Peyer's patch (tissue), 4 donors: ENCODE results near the gene HLX. TPM values are rescaled to one million over a fixed set of nuclear protein-coding genes. Genes with fewer than 3 reads are reported as not detected.

Source experiments
- DNase-seq, 3 donors: peaks; one replicate each; pipeline ENCODE4 v3.0.0-alpha.2; 2017 to 2019
- H3K27ac ChIP-seq, 4 donors: fragments of 200-600 bp; sonication (generic); one replicate each; pipeline ENCODE4 v1.5.1; 2016 to 2019
- H3K27me3 ChIP-seq, 2 donors: fragments of 200-600 bp; sonication (generic); one replicate each; pipeline ENCODE4 v1.5.1; 2019
- H3K36me3 ChIP-seq, 3 donors: fragments of 200-600 bp; sonication (generic); one replicate each; pipeline ENCODE4 v1.5.1; 2016 to 2019
- H3K4me1 ChIP-seq, 4 donors: fragments of 200-600 bp; sonication (generic); one replicate each; pipeline ENCODE4 v1.5.1; 2016 to 2019
- H3K4me3 ChIP-seq, 4 donors: fragments of 200-600 bp; sonication (generic); 1 replicate in 3 of 4; 2 replicates in 1 of 4; pipeline ENCODE4 v1.5.1; 2016 to 2019; ENCODE audit warnings: mild to moderate bottlenecking in 1 of 4
- H3K9me3 ChIP-seq, 4 donors: fragments of 200-600 bp; sonication (generic); one replicate each; pipeline ENCODE4 v1.5.1; 2016 to 2019; ENCODE audit warnings: mild to moderate bottlenecking in 1 of 4
- POLR2A ChIP-seq, 2 donors: fragments of 450-650 bp; IDR thresholded peaks; one replicate each; pipeline ENCODE4 v1.5.1; 2017; ENCODE audit warnings: antibody characterized with exemption in 2 of 2, mild to moderate bottlenecking in 2 of 2, moderate library complexity in 2 of 2
- total RNA-seq, 4 donors: library from RNA; depleted of rRNA; stranded (reverse); fragments of >200 nt; gene quantifications; one replicate each; pipeline ENCODE4 v1.1.0, GENCODE V29; 2016
- TF ChIP-seq, protein P1 (sequence below), 6 experiments: fragments of 450-650 bp in 4 of 6; fragments of 200-600 bp in 2 of 6; sonication (generic) in 1 of 6; IDR thresholded peaks; one replicate each; pipeline ENCODE4 v1.5.1; 2017 to 2019; ENCODE audit warnings: antibody characterized with exemption in 6 of 6, mild to moderate bottlenecking in 3 of 6, moderate library complexity in 1 of 6

The HLX gene
- total RNA-seq, 4 donors from 2014 or later, result 4.0 to 18.2 (median 8.4) TPM

DNA sequence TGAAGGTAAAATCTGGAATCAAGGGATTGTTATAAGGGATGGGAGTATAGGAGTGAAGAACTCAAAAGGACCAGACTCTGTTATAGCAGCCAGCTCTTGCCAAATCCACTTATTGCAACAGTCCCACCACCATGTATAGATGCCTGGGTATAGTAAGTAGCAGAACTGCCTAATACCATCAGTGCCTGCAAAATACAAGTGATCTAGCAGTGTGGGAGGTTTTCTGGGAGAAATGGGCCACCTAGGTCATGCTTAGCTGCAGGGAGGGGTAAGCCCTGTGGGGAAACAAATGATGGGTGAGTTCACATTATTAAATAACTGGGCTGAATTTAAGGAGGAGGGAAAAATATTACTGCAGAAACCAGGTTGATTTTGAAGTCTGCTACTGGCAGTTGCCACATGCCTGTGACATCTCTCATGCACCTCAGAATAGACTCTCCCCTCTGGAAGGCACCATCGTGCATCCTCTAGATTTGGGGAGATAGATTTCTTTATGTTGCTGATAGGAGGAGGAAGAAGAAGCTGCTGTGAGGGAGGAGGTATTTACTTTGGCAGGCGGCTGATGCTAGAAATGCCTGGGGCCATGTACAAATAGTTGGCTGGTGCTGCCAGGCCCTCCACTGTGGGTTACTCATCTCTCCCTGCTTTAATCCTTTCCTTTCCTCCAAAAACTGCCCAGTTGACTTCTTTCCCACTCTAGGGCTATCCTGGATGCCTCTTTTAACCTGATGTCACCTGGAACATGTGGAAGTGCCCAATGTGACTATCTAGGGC is 27.5 kb downstream of the HLX start:
- no peaks in the 10 kb centered on the region for H3K9me3 ChIP-seq
- H3K4me1 ChIP-seq, result no peaks in the 10 kb centered on the region
- no peak for DNase-seq
- H3K4me3 ChIP-seq, result no peak overlapping the region
- no peak overlapping the region for H3K27ac ChIP-seq
- no peaks in the 10 kb centered on the region for H3K27me3 ChIP-seq
- TF ChIP-seq, protein P1, sequence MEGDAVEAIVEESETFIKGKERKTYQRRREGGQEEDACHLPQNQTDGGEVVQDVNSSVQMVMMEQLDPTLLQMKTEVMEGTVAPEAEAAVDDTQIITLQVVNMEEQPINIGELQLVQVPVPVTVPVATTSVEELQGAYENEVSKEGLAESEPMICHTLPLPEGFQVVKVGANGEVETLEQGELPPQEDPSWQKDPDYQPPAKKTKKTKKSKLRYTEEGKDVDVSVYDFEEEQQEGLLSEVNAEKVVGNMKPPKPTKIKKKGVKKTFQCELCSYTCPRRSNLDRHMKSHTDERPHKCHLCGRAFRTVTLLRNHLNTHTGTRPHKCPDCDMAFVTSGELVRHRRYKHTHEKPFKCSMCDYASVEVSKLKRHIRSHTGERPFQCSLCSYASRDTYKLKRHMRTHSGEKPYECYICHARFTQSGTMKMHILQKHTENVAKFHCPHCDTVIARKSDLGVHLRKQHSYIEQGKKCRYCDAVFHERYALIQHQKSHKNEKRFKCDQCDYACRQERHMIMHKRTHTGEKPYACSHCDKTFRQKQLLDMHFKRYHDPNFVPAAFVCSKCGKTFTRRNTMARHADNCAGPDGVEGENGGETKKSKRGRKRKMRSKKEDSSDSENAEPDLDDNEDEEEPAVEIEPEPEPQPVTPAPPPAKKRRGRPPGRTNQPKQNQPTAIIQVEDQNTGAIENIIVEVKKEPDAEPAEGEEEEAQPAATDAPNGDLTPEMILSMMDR (IDR thresholded peaks at IDR 0.05), result no peak
- no peak for TF ChIP-seq POLR2A (IDR thresholded peaks at IDR 0.05)
- H3K36me3 ChIP-seq, result no peaks in the 10 kb centered on the region

DNA sequence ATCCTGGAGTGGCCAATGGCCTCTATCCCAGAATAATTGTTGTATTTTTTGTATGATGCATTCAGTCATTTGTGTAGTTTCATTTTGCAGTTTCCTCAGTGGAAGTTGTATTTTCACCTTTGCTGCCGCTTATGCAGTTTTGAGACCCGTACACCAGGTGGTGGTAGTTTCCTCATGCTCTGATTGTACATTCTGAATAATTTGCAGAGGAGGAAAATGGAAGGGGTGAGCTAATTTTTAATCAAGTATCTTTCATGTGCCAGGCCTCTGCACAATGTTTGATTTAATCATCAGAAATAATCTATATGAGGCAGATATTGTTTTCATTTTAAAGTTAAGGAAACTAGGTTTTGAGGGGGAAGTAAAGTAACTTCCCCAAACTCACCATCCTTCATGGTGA is 29.5 kb downstream of the HLX start:
- no peak for DNase-seq
- Histone ChIP-seq H3K36me3 (no peaks in the 10 kb centered on the region), H3K4me3 (no peak overlapping the region), H3K27ac (no peak overlapping the region), H3K27me3 (no peaks in the 10 kb centered on the region), H3K4me1 (no peaks in the 10 kb centered on the region), H3K9me3 (no peaks in the 10 kb centered on the region)
- TF ChIP-seq, protein P1 (IDR thresholded peaks at IDR 0.05), result peak in 4 of 6 experiments; percentile 6 to 47 (median 28)
- no peak for TF ChIP-seq POLR2A (IDR thresholded peaks at IDR 0.05)

DNA sequence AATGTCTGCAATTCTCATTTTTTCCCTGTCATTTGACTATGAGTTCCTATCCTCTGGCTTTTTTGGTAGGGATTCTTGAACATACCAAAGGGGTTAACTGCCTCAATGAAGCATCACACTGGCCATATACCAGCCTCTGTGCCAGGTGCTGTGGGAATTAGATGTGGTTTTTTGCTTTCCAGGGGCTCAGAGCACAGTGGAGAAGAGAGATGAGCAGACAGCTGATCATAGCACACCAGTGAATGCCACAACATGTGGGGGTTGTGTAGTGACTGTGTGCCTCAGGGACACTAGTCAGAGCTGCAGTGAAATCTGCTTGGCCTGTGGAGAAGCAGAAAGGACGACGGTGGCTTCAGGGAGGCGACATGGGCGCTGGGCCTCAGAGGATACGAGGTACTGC is 30.8 kb downstream of the HLX start:
- H3K36me3 ChIP-seq, result no peaks in the 10 kb centered on the region
- no peak for DNase-seq
- TF ChIP-seq, protein P1 (IDR thresholded peaks at IDR 0.05), result no peak
- TF ChIP-seq POLR2A (IDR thresholded peaks at IDR 0.05), result no peak
- no peaks in the 10 kb centered on the region for H3K4me1 ChIP-seq
- no peak overlapping the region for H3K4me3 ChIP-seq
- H3K27ac ChIP-seq, result no peak overlapping the region
- H3K9me3 ChIP-seq, result no peaks in the 10 kb centered on the region
- H3K27me3 ChIP-seq, result no peaks in the 10 kb centered on the region

DNA sequence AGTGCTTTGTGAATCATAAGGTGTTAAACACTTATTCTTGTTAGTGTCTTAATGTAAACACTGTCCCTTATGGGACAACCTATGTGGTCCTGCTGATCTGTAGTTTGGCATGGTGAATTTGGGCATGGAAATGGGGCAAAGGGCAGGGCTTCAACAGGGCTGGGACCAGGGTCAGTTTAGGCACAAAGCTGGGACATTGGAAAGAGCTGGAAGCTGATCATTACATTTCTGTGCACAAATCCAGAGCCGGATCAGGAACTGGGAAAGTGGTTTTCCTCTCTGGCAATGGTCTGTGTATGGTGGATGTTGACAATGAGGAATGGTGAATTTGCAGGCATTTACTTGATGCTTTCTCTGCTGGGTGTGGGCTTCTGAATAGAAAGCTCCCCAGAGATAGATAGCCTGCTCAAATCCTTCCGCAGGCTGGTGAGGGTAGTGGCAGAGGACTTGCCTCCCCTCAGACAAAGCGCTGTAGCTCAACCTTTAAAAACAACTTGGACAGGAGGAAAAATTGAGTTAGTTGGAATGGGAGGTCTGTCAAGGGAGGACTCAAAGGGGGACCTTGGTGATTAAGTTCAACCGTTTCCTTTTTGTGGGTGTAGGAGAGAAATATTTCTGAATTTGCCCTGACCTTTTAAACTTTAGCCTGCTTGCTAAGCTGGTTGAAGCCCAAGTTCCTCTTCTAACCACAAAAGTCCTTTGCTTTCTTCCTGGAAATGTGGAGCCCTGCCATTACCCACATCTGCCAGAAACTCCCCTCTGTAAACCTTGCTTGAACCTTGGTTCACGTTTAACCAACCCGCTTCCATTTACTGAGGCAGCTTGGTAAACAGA is 35.3 kb downstream of the HLX start:
- no peaks in the 10 kb centered on the region for H3K9me3 ChIP-seq
- no peaks in the 10 kb centered on the region for H3K4me1 ChIP-seq
- TF ChIP-seq, protein P1 (IDR thresholded peaks at IDR 0.05), result no peak
- no peak for TF ChIP-seq POLR2A (IDR thresholded peaks at IDR 0.05)

DNA sequence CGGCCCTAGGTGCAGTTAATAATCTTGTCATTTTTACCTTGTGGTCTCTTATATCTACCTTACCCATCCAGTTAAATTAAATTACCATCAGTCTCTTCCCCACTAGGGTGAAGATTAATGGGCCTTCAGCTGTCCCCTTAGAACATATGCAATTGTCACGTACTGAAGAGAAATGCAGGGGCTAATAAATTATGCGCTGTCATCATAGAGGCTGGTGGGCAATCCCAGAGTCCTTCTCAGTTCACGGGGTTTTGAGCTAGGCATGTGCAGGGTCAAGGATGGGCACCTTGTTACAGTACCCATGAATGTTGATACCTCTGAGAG is 35.8 kb downstream of the HLX start:
- Histone ChIP-seq H3K9me3 (no peaks in the 10 kb centered on the region), H3K4me1 (no peaks in the 10 kb centered on the region), H3K4me3 (no peak overlapping the region), H3K36me3 (no peaks in the 10 kb centered on the region), H3K27ac (no peak overlapping the region), H3K27me3 (no peaks in the 10 kb centered on the region)
- DNase-seq, result no peak
- TF ChIP-seq POLR2A (IDR thresholded peaks at IDR 0.05), result no peak
- TF ChIP-seq, protein P1 (IDR thresholded peaks at IDR 0.05), result no peak

More for the DNA sequence above, 35.3 kb downstream of the HLX start:
- Histone ChIP-seq H3K4me3 (no peak overlapping the region), H3K27me3 (no peaks in the 10 kb centered on the region), H3K27ac (no peak overlapping the region), H3K36me3 (no peaks in the 10 kb centered on the region)
- no peak for DNase-seq
